GM12865 (cell line): Measurements from ENCODE around the gene PPP1R27.

ENCODE experiments used
- DNase-seq: peaks from one replicate; pipeline ENCODE4 v3.0.0; 2010; ENCODE audit warnings: low read depth
- H3K4me3 ChIP-seq: 2 replicates; pipeline ENCODE4 v1.5.1; 2011; ENCODE audit warnings: mild to moderate bottlenecking, low read depth, low read length, control low read depth
- TF ChIP-seq, protein P1 (sequence below): IDR thresholded peaks from 2 replicates; pipeline ENCODE4 v1.5.1; 2011; ENCODE audit warnings: low read length, control low read depth, low read depth, inconsistent platforms; ENCODE audit not compliant: insufficient read depth; ENCODE audit errors: missing control alignments

PPP1R27 gene

DNA sequence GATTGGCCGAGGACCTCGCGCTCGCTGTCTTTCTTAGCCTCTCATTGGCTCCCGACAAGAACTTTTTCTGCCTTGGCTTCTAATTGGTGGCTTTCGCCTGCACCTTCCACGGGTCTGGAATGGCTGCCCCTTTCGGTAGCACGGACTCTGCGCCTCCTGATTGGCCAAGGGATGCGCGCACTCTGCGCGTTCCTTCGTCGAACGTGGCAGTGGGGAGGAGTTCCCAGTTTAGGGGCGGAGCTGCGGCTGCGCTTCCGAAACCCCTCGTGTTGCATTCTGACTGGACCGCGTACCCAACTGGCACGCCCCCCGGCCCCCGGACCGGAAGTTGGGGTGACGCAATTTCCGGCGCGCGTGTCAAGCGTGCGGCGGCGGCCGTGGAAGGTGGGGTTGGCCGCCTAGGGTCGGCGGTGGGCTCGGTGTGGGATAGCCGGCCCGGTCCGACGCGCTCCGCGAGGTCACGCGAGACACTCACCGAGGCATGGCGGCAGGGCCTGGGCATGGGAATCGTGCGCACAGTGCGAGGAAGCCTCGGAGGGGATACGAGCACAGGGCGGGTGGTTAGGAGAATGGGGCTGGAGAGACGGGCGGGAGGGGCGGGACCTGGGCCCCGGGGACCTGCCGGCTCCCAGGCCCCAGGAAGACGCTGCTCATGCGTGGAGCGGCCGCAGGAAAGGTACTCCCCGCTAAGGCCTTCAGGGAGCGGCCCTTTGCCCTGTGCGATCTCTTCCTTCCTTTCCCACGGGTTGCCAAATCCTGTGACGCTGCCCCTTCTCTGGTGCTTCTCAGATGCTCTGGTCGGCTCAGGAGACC is 26.1 kb upstream of the PPP1R27 start:
- DNase-seq: peak; percentile 100
- H3K4me3 ChIP-seq: peak overlapping the region; percentile 91
- TF ChIP-seq, protein P1, sequence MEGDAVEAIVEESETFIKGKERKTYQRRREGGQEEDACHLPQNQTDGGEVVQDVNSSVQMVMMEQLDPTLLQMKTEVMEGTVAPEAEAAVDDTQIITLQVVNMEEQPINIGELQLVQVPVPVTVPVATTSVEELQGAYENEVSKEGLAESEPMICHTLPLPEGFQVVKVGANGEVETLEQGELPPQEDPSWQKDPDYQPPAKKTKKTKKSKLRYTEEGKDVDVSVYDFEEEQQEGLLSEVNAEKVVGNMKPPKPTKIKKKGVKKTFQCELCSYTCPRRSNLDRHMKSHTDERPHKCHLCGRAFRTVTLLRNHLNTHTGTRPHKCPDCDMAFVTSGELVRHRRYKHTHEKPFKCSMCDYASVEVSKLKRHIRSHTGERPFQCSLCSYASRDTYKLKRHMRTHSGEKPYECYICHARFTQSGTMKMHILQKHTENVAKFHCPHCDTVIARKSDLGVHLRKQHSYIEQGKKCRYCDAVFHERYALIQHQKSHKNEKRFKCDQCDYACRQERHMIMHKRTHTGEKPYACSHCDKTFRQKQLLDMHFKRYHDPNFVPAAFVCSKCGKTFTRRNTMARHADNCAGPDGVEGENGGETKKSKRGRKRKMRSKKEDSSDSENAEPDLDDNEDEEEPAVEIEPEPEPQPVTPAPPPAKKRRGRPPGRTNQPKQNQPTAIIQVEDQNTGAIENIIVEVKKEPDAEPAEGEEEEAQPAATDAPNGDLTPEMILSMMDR: no peak

DNA sequence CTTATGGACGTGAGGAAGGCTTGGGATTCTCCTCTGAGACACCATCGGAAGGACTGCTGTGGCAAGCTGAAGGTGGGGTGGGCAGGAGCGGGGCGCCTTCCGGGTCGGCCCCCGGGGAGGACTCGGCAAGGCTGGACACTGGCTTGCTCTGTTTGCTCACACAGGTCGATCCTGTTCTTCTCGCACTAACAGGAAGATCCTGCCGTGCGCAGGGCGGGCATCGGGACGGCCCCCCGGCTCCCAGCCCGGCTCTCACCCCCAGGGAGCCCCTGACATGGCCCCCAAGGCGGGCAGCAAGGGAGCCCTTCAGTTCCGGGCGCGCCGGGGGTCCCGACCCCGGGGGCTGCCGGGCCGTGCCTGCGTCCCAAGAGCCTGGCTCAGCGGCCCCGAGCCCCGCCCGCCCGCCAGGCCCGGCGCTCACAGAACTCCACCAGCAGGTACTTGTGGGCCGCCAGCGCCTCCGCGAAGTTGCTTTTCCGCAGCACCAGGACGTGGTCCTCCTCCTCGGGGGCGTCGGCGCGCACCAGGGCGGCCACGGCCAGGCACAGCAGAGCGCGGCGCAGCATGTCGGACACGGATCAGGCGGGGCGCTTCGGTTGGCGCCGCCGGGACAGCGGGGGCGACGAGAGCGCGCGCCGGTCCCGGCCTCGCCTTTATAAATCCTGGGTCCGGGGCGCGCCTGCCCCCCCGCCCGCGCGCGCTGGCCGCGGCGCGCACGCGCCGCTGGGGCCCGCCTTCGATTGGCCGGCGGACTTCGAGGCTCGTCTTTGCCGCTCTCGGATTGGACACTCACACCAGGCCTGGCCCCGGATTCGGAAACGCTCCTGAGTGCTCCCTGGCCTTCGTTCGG is 25.3 kb upstream of the PPP1R27 start, which contains the start of gene P4HB:
TSS of gene P4HB (minus strand) at position 630 of the 850 bp plus-strand sequence. CDS start at position 566, 64 bp downstream.
- DNase-seq: peak; percentile 35
- peak within 1 kb of the TSS; percentile 99 for H3K4me3 ChIP-seq
- TF ChIP-seq, protein P1: no peak

DNA sequence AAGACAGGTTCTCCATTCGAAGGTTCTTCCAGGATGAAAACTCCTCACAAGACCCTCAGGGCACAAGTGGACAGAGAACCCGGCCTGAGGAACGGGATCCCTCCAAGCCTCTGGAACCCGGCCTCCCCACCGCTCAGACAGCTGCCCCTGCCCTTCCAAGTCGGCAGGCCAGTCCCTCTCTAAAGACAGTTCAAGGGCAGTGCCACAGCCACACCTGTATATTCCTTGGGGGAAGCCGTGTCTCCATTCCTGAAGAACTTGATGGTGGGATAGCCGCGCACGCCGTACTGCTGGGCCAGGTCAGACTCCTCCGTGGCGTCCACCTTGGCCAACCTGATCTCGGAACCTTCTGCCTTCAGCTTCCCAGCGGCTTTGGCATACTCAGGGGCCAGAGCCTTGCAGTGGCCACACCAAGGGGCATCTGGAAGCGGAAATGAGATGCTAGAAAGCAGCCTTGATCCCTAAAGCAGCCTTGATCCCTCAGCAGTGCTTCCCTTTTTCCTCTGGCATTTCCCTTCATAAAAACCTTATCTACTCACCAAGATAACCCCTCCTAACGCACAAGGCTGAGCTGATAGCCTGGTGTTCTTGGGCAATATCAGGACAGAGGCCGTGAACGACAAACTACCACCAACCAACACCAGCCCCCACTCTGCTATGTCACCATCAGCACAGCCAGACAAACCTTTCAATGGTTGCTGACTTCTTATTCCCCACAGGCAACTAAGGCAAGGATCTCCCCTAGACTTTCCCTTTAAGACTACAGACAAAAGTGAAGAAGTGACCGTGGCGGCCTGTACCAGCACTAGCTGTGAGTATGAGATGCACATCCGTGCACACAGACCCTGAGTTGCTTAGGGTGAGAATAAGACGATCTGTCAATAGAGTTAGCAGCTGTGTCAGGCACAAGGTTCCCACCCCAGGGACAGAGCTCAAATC is 24.4 kb upstream of the PPP1R27 start:
- TF ChIP-seq, protein P1: no peak
- no peak for DNase-seq

DNA sequence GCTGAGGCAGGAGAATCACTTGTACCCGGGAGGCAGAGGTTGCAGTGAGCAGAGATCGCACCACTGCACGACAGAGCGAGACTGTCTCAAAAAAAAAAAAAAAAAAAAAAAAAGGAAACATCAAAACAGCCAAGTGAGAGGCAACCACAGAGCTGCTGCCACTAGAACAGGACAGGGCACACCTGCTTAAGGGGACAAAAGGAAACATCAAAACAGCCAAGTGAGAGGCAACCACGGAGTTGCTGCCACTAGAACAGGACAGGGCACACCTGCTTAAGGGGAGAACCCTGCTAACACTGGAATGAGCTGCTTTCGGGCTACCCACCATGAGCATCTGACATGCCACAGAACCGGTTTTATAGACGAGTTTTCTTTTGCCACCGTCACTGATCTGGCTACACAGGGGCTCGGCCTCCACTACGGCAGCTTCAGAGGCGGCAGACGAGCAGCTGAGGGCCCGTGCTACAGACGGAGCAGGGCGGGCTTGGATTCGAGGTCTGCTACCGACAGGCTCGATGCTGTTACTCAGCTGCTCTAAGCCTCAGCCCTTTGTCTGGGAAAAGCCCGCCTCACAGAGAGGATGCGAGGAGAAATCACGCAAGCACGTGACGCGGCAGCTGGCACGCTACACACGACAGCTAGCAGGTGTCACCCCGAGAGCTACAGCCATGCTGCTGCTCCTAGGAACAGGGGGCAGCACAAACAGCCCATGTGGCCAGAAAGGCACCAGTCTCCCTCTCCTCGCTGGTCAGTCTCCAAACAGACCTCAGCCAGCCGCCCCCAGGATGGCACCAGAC is 23.5 kb upstream of the PPP1R27 start:
- TF ChIP-seq, protein P1: no peak
- no peak for DNase-seq
- peak overlapping the region; percentile 99 for H3K4me3 ChIP-seq

More for the DNA sequence above, 24.4 kb upstream of the PPP1R27 start:
- peak overlapping the region; percentile 99 for H3K4me3 ChIP-seq

DNA sequence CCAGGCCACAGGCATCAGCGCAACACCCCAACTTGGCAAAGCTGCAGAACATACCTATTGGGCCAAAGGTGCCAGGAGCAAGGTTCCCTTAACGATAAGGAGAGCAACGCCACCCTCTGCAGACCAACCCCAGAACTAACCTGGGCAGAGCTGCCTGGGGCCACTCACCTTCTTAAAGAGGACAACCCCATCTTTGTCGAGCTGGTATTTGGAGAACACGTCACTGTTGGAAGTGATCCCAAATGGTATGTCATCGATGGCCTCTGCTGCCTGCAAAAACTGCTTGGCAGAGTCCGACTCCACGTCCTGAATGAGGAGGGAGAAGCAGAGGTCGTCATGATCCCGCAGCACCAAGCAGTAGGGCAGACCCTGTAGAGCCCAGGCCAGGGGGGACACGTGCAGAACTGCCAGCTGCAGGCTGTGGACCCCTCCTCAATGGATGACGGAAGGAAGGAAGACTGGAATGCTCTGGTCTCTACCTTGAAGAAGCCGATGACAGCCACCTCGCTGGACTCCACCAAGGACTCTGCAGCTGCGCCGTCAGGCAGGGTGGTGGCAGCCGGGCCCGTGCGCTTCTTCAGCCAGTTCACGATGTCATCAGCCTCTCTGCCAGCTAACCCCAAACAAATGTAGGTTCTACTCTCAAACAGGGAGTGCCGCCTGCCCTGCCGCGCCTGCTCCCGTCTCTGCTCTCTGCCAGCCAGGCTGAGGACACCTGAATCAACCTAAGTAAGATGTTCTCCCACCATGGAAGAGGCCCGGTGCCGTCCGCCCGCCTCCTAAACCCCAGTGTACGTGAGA is 20.3 kb upstream of the PPP1R27 start:
- peak; percentile 13 for DNase-seq
- TF ChIP-seq, protein P1: no peak
- H3K4me3 ChIP-seq: no peak overlapping the region
